Measurements from ENCODE around the gene SLA2. TPM values are rescaled to one million over a fixed set of nuclear protein-coding genes. Genes with fewer than 3 reads are reported as not detected.
"Not testable (repeated sequence)": the region's sequence is repeated elsewhere in the genome, so short reads cannot be mapped to it uniquely, and the experiment has no call there.

SLA2 gene
- polyA plus RNA-seq, 2 of the 4 experiments (the other 2 are of a cell fraction), result 0.06 TPM; not detected in 1

GRCh38 chr20:36565520-36565919, 80.5 kb downstream of the SLA2 start:
- Histone ChIP-seq H3K9me3 (peaks cover 12% of the 10 kb centered on the region; the same call in 1 of the 3 replicates), H3K4me3 (no peak overlapping the region), H3K4me1 (no peaks in the 10 kb centered on the region), H3K4me2 (no peak overlapping the region), H3K27ac (no peak overlapping the region)
- ChIA-PET POLR2A (no interaction called here), CTCF (interaction anchor here (1.1 to 1.2 kb wide), 2 partner anchors 24 to 39 kb away, joined by 3 read pairs; no protein-coding TSS in a partner anchor)
- FAIRE-seq (no peak), DNase-seq (ENCODE audit: low read depth in 1 of 2, low spot score in 1 of 2) (no peak), ATAC-seq (no peak)
- TF ChIP-seq ZNF302 (CRISPR knock-in tag; IDR thresholded peaks at IDR 0.05), result no peak
- TF ChIP-seq HOXB13 (CRISPR knock-in tag; IDR thresholded peaks at IDR 0.05; ENCODE audit: low read depth), result no peak
- TF ChIP-seq HEYL (CRISPR knock-in tag; IDR thresholded peaks at IDR 0.05), result no peak
- TF ChIP-seq CTCF (IDR thresholded peaks at IDR 0.05), result no peak
- 23% methylated on average over 3 of the region's 3 CpGs for WGBS (ENCODE audit: missing lambda C conversion rate)

GRCh38 chr20:36564726-36565121, 81.3 kb downstream of the SLA2 start:
- POLR2A ChIA-PET; DNase-seq (ENCODE audit: low read depth in 1 of 2, low spot score in 1 of 2); H3K27ac ChIP-seq; H3K4me1 ChIP-seq; H3K4me2 ChIP-seq; H3K4me3 ChIP-seq; ATAC-seq; FAIRE-seq: not testable (repeated sequence)
- CTCF ChIA-PET, result interaction anchor here (1.1 kb wide), 1 partner anchor 24 kb away, joined by 3 read pairs; no protein-coding TSS in a partner anchor
- WGBS (ENCODE audit: missing lambda C conversion rate), result 47% methylated on average over 6 of the region's 6 CpGs
- peaks cover 12% of the 10 kb centered on the region; the same call in 1 of the 3 replicates for H3K9me3 ChIP-seq

GRCh38 chr20:36564078-36564725, 81.8 kb downstream of the SLA2 start:
- 44% methylated on average over 11 of the region's 13 CpGs for WGBS (ENCODE audit: missing lambda C conversion rate)

GRCh38 chr20:36563374-36563773, 82.6 kb downstream of the SLA2 start:
- no peak for ATAC-seq
- WGBS (ENCODE audit: missing lambda C conversion rate), result 28% methylated on average over 1 of the region's 1 CpG

More at GRCh38 chr20:36564078-36564725, 81.8 kb downstream of the SLA2 start:
- H3K4me1 ChIP-seq; ATAC-seq; CTCF ChIA-PET; H3K4me2 ChIP-seq; POLR2A ChIA-PET; H3K27ac ChIP-seq; FAIRE-seq; DNase-seq (ENCODE audit: low read depth in 1 of 2, low spot score in 1 of 2); H3K4me3 ChIP-seq: not testable (repeated sequence)
- H3K9me3 ChIP-seq, result peaks cover 12% of the 10 kb centered on the region; the same call in 1 of the 3 replicates

More at GRCh38 chr20:36563374-36563773, 82.6 kb downstream of the SLA2 start:
- CTCF ChIA-PET, result no interaction called here
- Histone ChIP-seq H3K27ac (no peak overlapping the region), H3K4me3 (no peak overlapping the region), H3K4me1 (no peaks in the 10 kb centered on the region), H3K9me3 (peaks cover 12% of the 10 kb centered on the region; the same call in 1 of the 3 replicates), H3K4me2 (no peak overlapping the region)
- FAIRE-seq (no peak), DNase-seq (ENCODE audit: low read depth in 1 of 2, low spot score in 1 of 2) (no peak)
- TF ChIP-seq E2F6 (IDR thresholded peaks at IDR 0.05; ENCODE audit: borderline replicate concordance, low read depth) (no peak), TP53 (CRISPR knock-in tag; IDR thresholded peaks at IDR 0.05) (no peak), RNF2 (IDR thresholded peaks at IDR 0.05; ENCODE audit: borderline replicate concordance, low read depth) (no peak), USF2 (IDR thresholded peaks at IDR 0.05) (no peak), POLR2AphosphoS2 (conservative IDR thresholded peaks at IDR 0.05; ENCODE audit: low read length) (no peak), HDAC2 (IDR thresholded peaks at IDR 0.05) (no peak), KDM1A (IDR thresholded peaks at IDR 0.05; ENCODE audit: low read depth) (no peak), RARB (CRISPR knock-in tag; IDR thresholded peaks at IDR 0.05) (no peak), ELK1 (IDR thresholded peaks at IDR 0.05; ENCODE audit: low read depth, low read length) (no peak), BHLHE40 (IDR thresholded peaks at IDR 0.05; ENCODE audit: low read depth, low read length) (no peak), KDM5A (IDR thresholded peaks at IDR 0.05) (no peak)
- POLR2A ChIA-PET, result no interaction called here
